GM12878 (cell line): ENCODE data around the gene TACC3. TPM values are rescaled to one million over a fixed set of nuclear protein-coding genes. Genes with fewer than 3 reads are reported as not detected.

Experiments used
- BACH1 ChIP-seq: fragments of 450-650 bp; IDR thresholded peaks from 2 replicates; pipeline ENCODE4 v1.6.1; 2017; ENCODE audit warnings: mild to moderate bottlenecking, borderline replicate concordance
- BHLHE40 ChIP-seq, 2 experiments: fragments of 450-650 bp in 1 of 2; IDR thresholded peaks; 2 replicates each; pipeline ENCODE4 v1.6.1; 2011 to 2017; ENCODE audit warnings: low read depth in 2 of 2, borderline replicate concordance in 1 of 2, improper control_type of control experiment in 1 of 2, low read length in 1 of 2, mild to moderate bottlenecking in 1 of 2
- CBX5 ChIP-seq: sonication (generic); IDR thresholded peaks from 2 replicates; pipeline ENCODE4 v1.6.1; 2016; ENCODE audit warnings: low read depth, moderate library complexity, mild to moderate bottlenecking, inconsistent platforms
- DPF2 ChIP-seq: fragments of 450-650 bp; IDR thresholded peaks from 2 replicates; pipeline ENCODE4 v1.6.1; 2017; ENCODE audit warnings: mild to moderate bottlenecking
- FOS ChIP-seq: IDR thresholded peaks from 3 replicates; pipeline ENCODE4 v1.6.1; 2011; ENCODE audit warnings: borderline replicate concordance; ENCODE audit not compliant: insufficient read length; ENCODE audit errors: extremely low read depth
- FOXM1 ChIP-seq: IDR thresholded peaks from 2 replicates; pipeline ENCODE4 v1.6.1; 2012; ENCODE audit warnings: low read depth, mild to moderate bottlenecking, inconsistent platforms, low read length, moderate library complexity
- TAF1 ChIP-seq: IDR thresholded peaks from 2 replicates; pipeline ENCODE4 v1.6.1; 2011; ENCODE audit warnings: mild to moderate bottlenecking, low read depth, low read length, borderline replicate concordance
- ZSCAN29 ChIP-seq: fragments of 450-650 bp; IDR thresholded peaks from 2 replicates; pipeline ENCODE4 v1.6.1; 2017; ENCODE audit warnings: mild to moderate bottlenecking, moderate library complexity
- polyA plus RNA-seq, 11 experiments: library from polyadenylated mRNA; depleted of rRNA in 4 of 11; unstranded in 6 of 11; stranded (reverse) in 5 of 11; fragments of >200 nt; fragmentation: Nextera tagmentation in 4 of 11; fragmentation: Illumina TruSeq in 1 of 11; extraction: Ambion mirVana in 4 of 11; extraction: Trizol in 1 of 11; gene quantifications; 1 replicate in 1 of 11; 2 replicates in 10 of 11; pipeline versions ENCODE4 v1.2.1 to v1.2.3, GENCODE V29; 2011 to 2016; ENCODE audit warnings: inconsistent platforms in 2 of 11, missing spikeins in 2 of 11, low read depth in 1 of 11
- total RNA-seq, 4 experiments: library from RNA; depleted of rRNA in 3 of 4; stranded (reverse); fragments of >200 nt in 3 of 4; fragmentation: Illumina TruSeq in 1 of 4; extraction: Trizol in 1 of 4; gene quantifications; 2 replicates each; pipeline versions ENCODE4 v1.2.1 to v1.2.3, GENCODE V29; 2013 to 2021
- TF ChIP-seq, protein P1 (sequence below): fragments of 450-650 bp; conservative IDR thresholded peaks from 2 replicates; pipeline ENCODE4 v1.6.1; 2017; ENCODE audit warnings: mild to moderate bottlenecking, moderate library complexity
- TF ChIP-seq, protein P2 (sequence below): IDR thresholded peaks from 2 replicates; pipeline ENCODE4 v1.6.1; 2012; ENCODE audit warnings: mild to moderate bottlenecking, low read depth, low read length
- TF ChIP-seq, protein P3 (sequence below): fragments of 450-650 bp; formaldehyde crosslinking; IDR thresholded peaks from 2 replicates; pipeline ENCODE4 v1.4.0; 2022; ENCODE audit warnings: mild to moderate bottlenecking, moderate library complexity
- TF ChIP-seq, protein P4 (sequence below): fragments of 450-650 bp; IDR thresholded peaks from 2 replicates; pipeline ENCODE4 v1.6.1; 2017; ENCODE audit warnings: mild to moderate bottlenecking, moderate library complexity
- TF ChIP-seq, protein P5 (sequence below): fragments of 450-650 bp; IDR thresholded peaks from 2 replicates; pipeline ENCODE4 v1.6.1; 2014; ENCODE audit warnings: mild to moderate bottlenecking

TACC3 gene
- total and polyA plus RNA-seq, 10 of the 15 experiments (the other 5 are each of a cell fraction or from before 2014, with no cell fraction given) = 2.8 to 121 (median 73.3) TPM

DNA sequence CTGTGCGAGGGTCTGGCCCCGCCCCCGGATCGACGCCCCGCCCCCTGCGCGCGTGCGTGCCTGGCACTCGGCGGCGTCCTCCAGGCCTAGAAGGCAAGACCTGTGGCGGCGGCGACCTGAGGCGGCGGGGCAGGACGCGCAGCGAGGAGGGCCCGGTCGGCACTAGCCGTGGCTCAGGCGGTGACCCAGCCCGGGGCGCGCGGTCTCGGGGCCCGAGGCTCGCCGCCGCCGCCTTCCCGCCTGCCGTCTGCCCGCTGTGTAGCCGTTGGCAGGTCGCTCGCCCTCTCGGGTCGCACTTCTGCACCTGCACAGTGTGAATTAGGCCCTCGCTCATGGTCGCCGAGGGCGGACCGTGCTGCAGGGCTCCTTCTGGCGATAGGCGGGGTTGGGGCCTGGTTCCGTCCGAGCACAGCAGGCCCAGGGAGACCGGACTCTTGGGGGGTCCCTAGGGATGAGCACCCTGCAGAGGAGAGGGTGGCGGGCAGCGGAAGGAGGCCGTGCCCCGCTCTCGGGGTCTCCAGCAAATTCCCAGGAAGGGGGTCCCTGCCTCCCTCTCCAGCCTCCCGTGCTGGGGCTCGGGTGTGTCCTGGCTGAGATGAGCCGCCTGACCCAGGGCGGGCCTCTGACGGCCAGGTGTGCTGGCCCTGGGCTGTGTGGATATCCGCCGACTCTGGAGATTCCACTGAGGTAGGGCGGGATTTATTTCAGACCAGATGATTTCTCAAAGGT is 36.7 kb upstream of the TACC3 start (continued):
- TF ChIP-seq, protein P1, sequence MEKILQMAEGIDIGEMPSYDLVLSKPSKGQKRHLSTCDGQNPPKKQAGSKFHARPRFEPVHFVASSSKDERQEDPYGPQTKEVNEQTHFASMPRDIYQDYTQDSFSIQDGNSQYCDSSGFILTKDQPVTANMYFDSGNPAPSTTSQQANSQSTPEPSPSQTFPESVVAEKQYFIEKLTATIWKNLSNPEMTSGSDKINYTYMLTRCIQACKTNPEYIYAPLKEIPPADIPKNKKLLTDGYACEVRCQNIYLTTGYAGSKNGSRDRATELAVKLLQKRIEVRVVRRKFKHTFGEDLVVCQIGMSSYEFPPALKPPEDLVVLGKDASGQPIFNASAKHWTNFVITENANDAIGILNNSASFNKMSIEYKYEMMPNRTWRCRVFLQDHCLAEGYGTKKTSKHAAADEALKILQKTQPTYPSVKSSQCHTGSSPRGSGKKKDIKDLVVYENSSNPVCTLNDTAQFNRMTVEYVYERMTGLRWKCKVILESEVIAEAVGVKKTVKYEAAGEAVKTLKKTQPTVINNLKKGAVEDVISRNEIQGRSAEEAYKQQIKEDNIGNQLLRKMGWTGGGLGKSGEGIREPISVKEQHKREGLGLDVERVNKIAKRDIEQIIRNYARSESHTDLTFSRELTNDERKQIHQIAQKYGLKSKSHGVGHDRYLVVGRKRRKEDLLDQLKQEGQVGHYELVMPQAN = peak; percentile 53
- TF ChIP-seq DPF2 (peak; percentile 14), FOS (no peak), ZSCAN29 (no peak), BHLHE40 (IDR thresholded peaks at IDR 0.05; ENCODE audit: borderline replicate concordance in 1 of 2, low read depth in 2 of 2, low read length in 1 of 2) (peak in 1 of 2 experiments; percentile 70; a peak in 2 of 4 replicates), FOXM1 (no peak), TAF1 (no peak), CBX5 (no peak), BACH1 (peak; percentile 21; the same call in 1 of the 2 replicates)
- TF ChIP-seq, protein P2, sequence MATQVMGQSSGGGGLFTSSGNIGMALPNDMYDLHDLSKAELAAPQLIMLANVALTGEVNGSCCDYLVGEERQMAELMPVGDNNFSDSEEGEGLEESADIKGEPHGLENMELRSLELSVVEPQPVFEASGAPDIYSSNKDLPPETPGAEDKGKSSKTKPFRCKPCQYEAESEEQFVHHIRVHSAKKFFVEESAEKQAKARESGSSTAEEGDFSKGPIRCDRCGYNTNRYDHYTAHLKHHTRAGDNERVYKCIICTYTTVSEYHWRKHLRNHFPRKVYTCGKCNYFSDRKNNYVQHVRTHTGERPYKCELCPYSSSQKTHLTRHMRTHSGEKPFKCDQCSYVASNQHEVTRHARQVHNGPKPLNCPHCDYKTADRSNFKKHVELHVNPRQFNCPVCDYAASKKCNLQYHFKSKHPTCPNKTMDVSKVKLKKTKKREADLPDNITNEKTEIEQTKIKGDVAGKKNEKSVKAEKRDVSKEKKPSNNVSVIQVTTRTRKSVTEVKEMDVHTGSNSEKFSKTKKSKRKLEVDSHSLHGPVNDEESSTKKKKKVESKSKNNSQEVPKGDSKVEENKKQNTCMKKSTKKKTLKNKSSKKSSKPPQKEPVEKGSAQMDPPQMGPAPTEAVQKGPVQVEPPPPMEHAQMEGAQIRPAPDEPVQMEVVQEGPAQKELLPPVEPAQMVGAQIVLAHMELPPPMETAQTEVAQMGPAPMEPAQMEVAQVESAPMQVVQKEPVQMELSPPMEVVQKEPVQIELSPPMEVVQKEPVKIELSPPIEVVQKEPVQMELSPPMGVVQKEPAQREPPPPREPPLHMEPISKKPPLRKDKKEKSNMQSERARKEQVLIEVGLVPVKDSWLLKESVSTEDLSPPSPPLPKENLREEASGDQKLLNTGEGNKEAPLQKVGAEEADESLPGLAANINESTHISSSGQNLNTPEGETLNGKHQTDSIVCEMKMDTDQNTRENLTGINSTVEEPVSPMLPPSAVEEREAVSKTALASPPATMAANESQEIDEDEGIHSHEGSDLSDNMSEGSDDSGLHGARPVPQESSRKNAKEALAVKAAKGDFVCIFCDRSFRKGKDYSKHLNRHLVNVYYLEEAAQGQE = no peak
- TF ChIP-seq, protein P3, sequence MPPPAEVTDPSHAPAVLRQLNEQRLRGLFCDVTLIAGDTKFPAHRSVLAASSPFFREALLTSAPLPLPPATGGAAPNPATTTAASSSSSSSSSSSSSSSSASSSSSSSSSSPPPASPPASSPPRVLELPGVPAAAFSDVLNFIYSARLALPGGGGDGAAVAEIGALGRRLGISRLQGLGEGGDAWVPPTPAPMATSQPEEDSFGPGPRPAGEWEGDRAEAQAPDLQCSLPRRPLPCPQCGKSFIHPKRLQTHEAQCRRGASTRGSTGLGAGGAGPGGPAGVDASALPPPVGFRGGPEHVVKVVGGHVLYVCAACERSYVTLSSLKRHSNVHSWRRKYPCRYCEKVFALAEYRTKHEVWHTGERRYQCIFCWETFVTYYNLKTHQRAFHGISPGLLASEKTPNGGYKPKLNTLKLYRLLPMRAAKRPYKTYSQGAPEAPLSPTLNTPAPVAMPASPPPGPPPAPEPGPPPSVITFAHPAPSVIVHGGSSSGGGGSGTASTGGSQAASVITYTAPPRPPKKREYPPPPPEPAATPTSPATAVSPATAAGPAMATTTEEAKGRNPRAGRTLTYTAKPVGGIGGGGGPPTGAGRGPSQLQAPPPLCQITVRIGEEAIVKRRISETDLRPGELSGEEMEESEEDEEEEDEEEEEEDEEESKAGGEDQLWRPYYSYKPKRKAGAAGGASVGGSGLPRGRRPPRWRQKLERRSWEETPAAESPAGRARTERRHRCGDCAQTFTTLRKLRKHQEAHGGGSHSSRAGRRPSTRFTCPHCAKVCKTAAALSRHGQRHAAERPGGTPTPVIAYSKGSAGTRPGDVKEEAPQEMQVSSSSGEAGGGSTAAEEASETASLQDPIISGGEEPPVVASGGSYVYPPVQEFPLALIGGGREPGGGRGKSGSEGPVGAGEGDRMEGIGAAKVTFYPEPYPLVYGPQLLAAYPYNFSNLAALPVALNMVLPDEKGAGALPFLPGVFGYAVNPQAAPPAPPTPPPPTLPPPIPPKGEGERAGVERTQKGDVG = no peak
- TF ChIP-seq, protein P4, sequence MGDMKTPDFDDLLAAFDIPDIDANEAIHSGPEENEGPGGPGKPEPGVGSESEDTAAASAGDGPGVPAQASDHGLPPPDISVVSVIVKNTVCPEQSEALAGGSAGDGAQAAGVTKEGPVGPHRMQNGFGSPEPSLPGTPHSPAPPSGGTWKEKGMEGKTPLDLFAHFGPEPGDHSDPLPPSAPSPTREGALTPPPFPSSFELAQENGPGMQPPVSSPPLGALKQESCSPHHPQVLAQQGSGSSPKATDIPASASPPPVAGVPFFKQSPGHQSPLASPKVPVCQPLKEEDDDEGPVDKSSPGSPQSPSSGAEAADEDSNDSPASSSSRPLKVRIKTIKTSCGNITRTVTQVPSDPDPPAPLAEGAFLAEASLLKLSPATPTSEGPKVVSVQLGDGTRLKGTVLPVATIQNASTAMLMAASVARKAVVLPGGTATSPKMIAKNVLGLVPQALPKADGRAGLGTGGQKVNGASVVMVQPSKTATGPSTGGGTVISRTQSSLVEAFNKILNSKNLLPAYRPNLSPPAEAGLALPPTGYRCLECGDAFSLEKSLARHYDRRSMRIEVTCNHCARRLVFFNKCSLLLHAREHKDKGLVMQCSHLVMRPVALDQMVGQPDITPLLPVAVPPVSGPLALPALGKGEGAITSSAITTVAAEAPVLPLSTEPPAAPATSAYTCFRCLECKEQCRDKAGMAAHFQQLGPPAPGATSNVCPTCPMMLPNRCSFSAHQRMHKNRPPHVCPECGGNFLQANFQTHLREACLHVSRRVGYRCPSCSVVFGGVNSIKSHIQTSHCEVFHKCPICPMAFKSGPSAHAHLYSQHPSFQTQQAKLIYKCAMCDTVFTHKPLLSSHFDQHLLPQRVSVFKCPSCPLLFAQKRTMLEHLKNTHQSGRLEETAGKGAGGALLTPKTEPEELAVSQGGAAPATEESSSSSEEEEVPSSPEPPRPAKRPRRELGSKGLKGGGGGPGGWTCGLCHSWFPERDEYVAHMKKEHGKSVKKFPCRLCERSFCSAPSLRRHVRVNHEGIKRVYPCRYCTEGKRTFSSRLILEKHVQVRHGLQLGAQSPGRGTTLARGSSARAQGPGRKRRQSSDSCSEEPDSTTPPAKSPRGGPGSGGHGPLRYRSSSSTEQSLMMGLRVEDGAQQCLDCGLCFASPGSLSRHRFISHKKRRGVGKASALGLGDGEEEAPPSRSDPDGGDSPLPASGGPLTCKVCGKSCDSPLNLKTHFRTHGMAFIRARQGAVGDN = peak; percentile 32
- TF ChIP-seq, protein P5, sequence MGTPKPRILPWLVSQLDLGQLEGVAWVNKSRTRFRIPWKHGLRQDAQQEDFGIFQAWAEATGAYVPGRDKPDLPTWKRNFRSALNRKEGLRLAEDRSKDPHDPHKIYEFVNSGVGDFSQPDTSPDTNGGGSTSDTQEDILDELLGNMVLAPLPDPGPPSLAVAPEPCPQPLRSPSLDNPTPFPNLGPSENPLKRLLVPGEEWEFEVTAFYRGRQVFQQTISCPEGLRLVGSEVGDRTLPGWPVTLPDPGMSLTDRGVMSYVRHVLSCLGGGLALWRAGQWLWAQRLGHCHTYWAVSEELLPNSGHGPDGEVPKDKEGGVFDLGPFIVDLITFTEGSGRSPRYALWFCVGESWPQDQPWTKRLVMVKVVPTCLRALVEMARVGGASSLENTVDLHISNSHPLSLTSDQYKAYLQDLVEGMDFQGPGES = no peak
